B cell (primary cell): Measurements from ENCODE around the gene SIK3. TPM values are rescaled to one million over a fixed set of nuclear protein-coding genes. Genes with fewer than 3 reads are reported as not detected.

Experiments used
- ATAC-seq: fragments of 200-7000 bp; cut with Tn5 transposase; one replicate; pipeline ENCODE4 v1.10.0; 2021; ENCODE audit warnings: low read depth, mild to moderate bottlenecking, moderate number of reproducible peaks, moderate library complexity
- CTCF ChIA-PET: fragments of 350-600 bp; sonication (Branson Sonifier 250); formaldehyde crosslinking; loops from one replicate; lab custom pipeline; 2021; ENCODE audit warnings: antibody characterized with exemption, inconsistent platforms; lab: Charles Lee
- POLR2A ChIA-PET: fragments of 350-600 bp; sonication (Branson Sonifier 250); formaldehyde crosslinking; loops from one replicate; lab custom pipeline; 2021; ENCODE audit warnings: antibody characterized with exemption; lab: Charles Lee
- DNase-seq: peaks from one replicate; pipeline ENCODE4 v3.0.0; 2013
- H2AFZ ChIP-seq: 2 replicates; pipeline ENCODE4 v1.6.1; 2012; ENCODE audit warnings: mild to moderate bottlenecking, low read depth, low read length; ENCODE audit not compliant: insufficient read depth, poor library complexity, severe bottlenecking
- H3K27ac ChIP-seq, 2 donors: 1 replicate in 1 of 2; 2 replicates in 1 of 2; pipeline ENCODE4 v1.5.1; 2012 to 2013; ENCODE audit warnings: low read length in 2 of 2, mild to moderate bottlenecking in 2 of 2, moderate library complexity in 1 of 2
- H3K27me3 ChIP-seq, 4 experiments: fragments of 200-600 bp in 1 of 4; sonication (generic) in 1 of 4; replicated peaks in 1 of 4; 1 replicate in 2 of 4; 2 replicates in 2 of 4; pipeline versions ENCODE4 v1.6.1 to v1.7.0; 2013 to 2016; ENCODE audit warnings: low read length in 3 of 4, mild to moderate bottlenecking in 2 of 4, mixed read lengths in 1 of 4, moderate library complexity in 1 of 4; ENCODE audit not compliant: insufficient read depth in 4 of 4, control insufficient read depth in 3 of 4; ENCODE audit errors: control extremely low read depth in 1 of 4
- H3K36me3 ChIP-seq, 2 experiments: replicated peaks in 1 of 2; 1 replicate in 1 of 2; 2 replicates in 1 of 2; pipeline versions ENCODE4 v1.6.1 to v1.7.1; 2013; ENCODE audit warnings: low read length in 1 of 2; ENCODE audit not compliant: insufficient read depth in 2 of 2, control insufficient read depth in 1 of 2; ENCODE audit errors: control extremely low read depth in 1 of 2, extremely low read depth in 1 of 2
- H3K4me1 ChIP-seq, 2 donors: fragments of 200-600 bp in 1 of 2; sonication (generic) in 1 of 2; 1 replicate in 1 of 2; 2 replicates in 1 of 2; pipeline versions ENCODE4 v1.5.1 to v1.6.1; 2013 to 2017; ENCODE audit warnings: low read length in 2 of 2; ENCODE audit not compliant: control insufficient read depth in 2 of 2, insufficient read depth in 2 of 2
- H3K4me2 ChIP-seq: replicated peaks from 2 replicates; pipeline ENCODE3; 2012; ENCODE audit warnings: mild to moderate bottlenecking, low read depth, low read length; ENCODE audit not compliant: poor library complexity, severe bottlenecking
- H3K4me3 ChIP-seq, 5 experiments: fragments of 200-600 bp in 1 of 5; sonication (generic) in 1 of 5; 1 replicate in 3 of 5; 2 replicates in 2 of 5; pipeline versions ENCODE4 v1.5.1 to v1.7.0; 2011 to 2016; ENCODE audit warnings: low read length in 4 of 5, mild to moderate bottlenecking in 4 of 5, low read depth in 2 of 5, control low read depth in 1 of 5, moderate library complexity in 1 of 5; ENCODE audit not compliant: insufficient read depth in 1 of 5; ENCODE audit errors: control extremely low read depth in 1 of 5, extremely low read depth in 1 of 5
- H3K79me2 ChIP-seq: fragments of 200-600 bp; sonication (generic); one replicate; pipeline ENCODE4 v1.6.0; 2016; ENCODE audit warnings: low read length; ENCODE audit not compliant: control insufficient read depth, insufficient read depth
- H3K9ac ChIP-seq: fragments of 200-600 bp; sonication (generic); 2 replicates; pipeline ENCODE4 v1.6.1; 2017; ENCODE audit warnings: mild to moderate bottlenecking, low read length, moderate library complexity
- H3K9me3 ChIP-seq, 3 donors: one replicate each; pipeline versions ENCODE4 v1.6.1 to v1.7.1; 2013; ENCODE audit warnings: low read length in 2 of 3; ENCODE audit not compliant: control insufficient read depth in 2 of 3, insufficient read depth in 1 of 3; ENCODE audit errors: control extremely low read depth in 1 of 3
- H4K20me1 ChIP-seq: 2 replicates; pipeline ENCODE4 v1.6.0; 2012; ENCODE audit warnings: mild to moderate bottlenecking, low read length; ENCODE audit not compliant: insufficient read depth, control insufficient read depth, poor library complexity, severe bottlenecking
- H3K27ac Mint-ChIP-seq: one replicate; pipeline ENCODE4 v1.8.0; 2021; ENCODE audit warnings: mixed read lengths
- H3K27me3 Mint-ChIP-seq: one replicate; pipeline ENCODE4 v1.8.0; 2021; ENCODE audit warnings: mixed read lengths
- H3K4me1 Mint-ChIP-seq: one replicate; pipeline ENCODE4 v1.8.0; 2021; ENCODE audit warnings: mixed read lengths
- H3K4me3 Mint-ChIP-seq: one replicate; pipeline ENCODE4 v1.8.0; 2021; ENCODE audit warnings: mixed read lengths
- H3K9me3 Mint-ChIP-seq: one replicate; pipeline ENCODE4 v1.8.0; 2022; ENCODE audit warnings: mixed read lengths; ENCODE audit not compliant: insufficient read depth
- CTCF ChIP-seq: fragments of 200-600 bp; IDR thresholded peaks from one replicate; pipeline ENCODE4 v1.8.0; 2022; ENCODE audit warnings: antibody characterized with exemption, mild to moderate bottlenecking
- EZH2 ChIP-seq: IDR thresholded peaks from 2 replicates; pipeline ENCODE4 v1.6.1; 2012; ENCODE audit warnings: borderline replicate concordance, low read depth, mild to moderate bottlenecking, moderate library complexity, low read length; ENCODE audit not compliant: insufficient read depth, poor library complexity, severe bottlenecking
- WGBS: methylation state at CpG from one replicate; pipeline ENCODE4 v1.1.5; 2013; ENCODE audit warnings: missing lambda C conversion rate; ENCODE audit not compliant: insufficient coverage; 5-methylcytosine and 5-hydroxymethylcytosine counted together
- intact Hi-C: fragments of 100-400 bp; cut with micrococcal nuclease; formaldehyde crosslinking; loops from one replicate; pipeline ENCODE4 v1.10.0; 2022
- polyA plus RNA-seq: library from polyadenylated mRNA; depleted of rRNA; stranded (reverse); fragments of >200 nt; gene quantifications from 2 replicates; pipeline ENCODE4 v1.2.3, GENCODE V29; 2012
- total RNA-seq, 2 donors: library from RNA; stranded (reverse); fragments of 120-200 nt in 1 of 2; gene quantifications; 1 replicate in 1 of 2; 2 replicates in 1 of 2; pipeline versions ENCODE4 v1.2.3 to v1.2.4, GENCODE V29; 2013 to 2022

SIK3 gene
- total and polyA plus RNA-seq, 2 donors (not counting 1 experiment from before 2014, with no cell fraction given) = 36.5 to 180 TPM

GRCh38 chr11:116890607-116891006, 207.6 kb downstream of the SIK3 start:
- H3K4me1 ChIP-seq = peaks cover 3 to 8% of the 10 kb centered on the region in 2 donors
- H3K27ac Mint-ChIP-seq = no peak overlapping the region
- peaks cover 6 to 34% of the 10 kb centered on the region in 2 experiments for H3K36me3 ChIP-seq
- no peaks in the 10 kb centered on the region for H3K79me2 ChIP-seq
- ChIA-PET CTCF (interaction anchor here (0.9 to 4.7 kb wide), 5 partner anchors 11 to 214 kb away, joined by 3 to 39 read pairs (median 4); no protein-coding TSS in a partner anchor), POLR2A (no interaction called here)
- no peak overlapping the region for H3K9ac ChIP-seq
- ATAC-seq (no peak), DNase-seq (no peak)
- H3K4me3 ChIP-seq = no peak overlapping the region
- no peak overlapping the region for H3K4me3 Mint-ChIP-seq
- intact Hi-C loops = no loop called here
- H3K27ac ChIP-seq = peak overlapping the region in 1 of 2 donors; percentile 50
- no peaks in the 10 kb centered on the region for H3K9me3 Mint-ChIP-seq
- H2AFZ ChIP-seq = no peak overlapping the region
- TF ChIP-seq CTCF = no peak
- no peak for TF ChIP-seq EZH2
- no peak overlapping the region for H3K4me2 ChIP-seq
- no peaks in the 10 kb centered on the region for H3K27me3 Mint-ChIP-seq
- peaks cover 15% of the 10 kb centered on the region for H3K4me1 Mint-ChIP-seq
- no peaks in the 10 kb centered on the region for H3K27me3 ChIP-seq
- WGBS = 97% methylated on average over 3 of the region's 4 CpGs
- no peaks in the 10 kb centered on the region for H4K20me1 ChIP-seq
- H3K9me3 ChIP-seq = no peaks in the 10 kb centered on the region

DNA sequence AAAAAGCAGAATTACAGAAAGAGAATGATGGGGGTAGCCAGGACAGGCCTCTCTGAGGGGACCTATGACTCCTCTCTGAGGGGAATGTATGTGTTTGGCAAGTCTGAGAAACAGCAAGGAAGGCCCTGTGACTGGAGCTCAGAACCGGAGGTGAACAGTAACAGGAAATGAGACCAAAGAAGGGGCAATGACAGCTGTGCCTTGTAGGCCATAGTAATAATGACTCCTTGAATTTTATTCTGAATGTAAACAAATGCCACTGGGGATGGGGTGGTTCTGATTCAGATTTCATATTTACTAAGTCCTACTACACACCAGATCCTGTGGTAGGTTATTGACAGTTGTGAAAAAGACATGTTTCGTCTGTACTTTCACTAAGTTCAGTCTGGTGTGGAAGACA, 208.0 kb downstream of the SIK3 start:
- peak overlapping the region in 1 of 2 donors; percentile 50 for H3K27ac ChIP-seq
- no peak overlapping the region for H3K4me2 ChIP-seq
- H3K4me3 ChIP-seq = no peak overlapping the region
- H3K4me1 ChIP-seq = peaks cover 3 to 6% of the 10 kb centered on the region in 2 donors
- no peak for TF ChIP-seq EZH2
- no peak for TF ChIP-seq CTCF
- no peaks in the 10 kb centered on the region for H3K27me3 Mint-ChIP-seq
- CTCF ChIA-PET = interaction anchor here (0.9 to 4.7 kb wide), 5 partner anchors 10 to 214 kb away, joined by 3 to 39 read pairs (median 4); no protein-coding TSS in a partner anchor
- peaks cover 11% of the 10 kb centered on the region for H3K4me1 Mint-ChIP-seq
- DNase-seq = no peak
- no peak overlapping the region for H2AFZ ChIP-seq
- no peaks in the 10 kb centered on the region for H3K79me2 ChIP-seq
- H3K9me3 Mint-ChIP-seq = no peaks in the 10 kb centered on the region
- H3K4me3 Mint-ChIP-seq = no peak overlapping the region
- WGBS = 0% methylated on average over 1 of the region's 2 CpGs
- H3K27me3 ChIP-seq = no peaks in the 10 kb centered on the region
- no peaks in the 10 kb centered on the region for H3K9me3 ChIP-seq
- peak overlapping the region; percentile 16 for H3K27ac Mint-ChIP-seq
- peaks cover 6 to 30% of the 10 kb centered on the region in 2 experiments for H3K36me3 ChIP-seq
- H3K9ac ChIP-seq = no peak overlapping the region
- POLR2A ChIA-PET = no interaction called here
- no peak for ATAC-seq
- intact Hi-C loops = no loop called here
- H4K20me1 ChIP-seq = no peaks in the 10 kb centered on the region
